Right lobe of liver (tissue), 4 donors: ENCODE results near the gene ABCA3.

Experiments used
- CTCF ChIP-seq, 4 donors: fragments of 200-600 bp in 3 of 4; fragments of 450-650 bp in 1 of 4; IDR thresholded peaks; one replicate each; pipeline versions ENCODE4 v1.5.1 to v1.8.0; 2016 to 2022; ENCODE audit warnings: antibody characterized with exemption in 4 of 4, mild to moderate bottlenecking in 2 of 4
- POLR2A ChIP-seq: fragments of 450-650 bp; IDR thresholded peaks from one replicate; pipeline ENCODE4 v1.6.1; 2017; ENCODE audit warnings: antibody characterized with exemption, mild to moderate bottlenecking
- donor health status: DM: no; HTN: no; CAD: no.
- donor health status: DM: no; HTN: no; CAD: no.
- donor health status: DM: no; HTN: yes; CAD: no.

- TF ChIP-seq CTCF (IDR thresholded peaks at IDR 0.05) (no peak), POLR2A (no peak)
Measured at GRCh38 chr16:2226918-2227317, 113.6 kb downstream of the ABCA3 start.
